ENCODE results near the gene ADRA2B.
"Not testable (repeated sequence)": the region's sequence is repeated elsewhere in the genome, so short reads cannot be mapped to it uniquely, and the experiment has no call there.

Gene ADRA2B

DNA sequence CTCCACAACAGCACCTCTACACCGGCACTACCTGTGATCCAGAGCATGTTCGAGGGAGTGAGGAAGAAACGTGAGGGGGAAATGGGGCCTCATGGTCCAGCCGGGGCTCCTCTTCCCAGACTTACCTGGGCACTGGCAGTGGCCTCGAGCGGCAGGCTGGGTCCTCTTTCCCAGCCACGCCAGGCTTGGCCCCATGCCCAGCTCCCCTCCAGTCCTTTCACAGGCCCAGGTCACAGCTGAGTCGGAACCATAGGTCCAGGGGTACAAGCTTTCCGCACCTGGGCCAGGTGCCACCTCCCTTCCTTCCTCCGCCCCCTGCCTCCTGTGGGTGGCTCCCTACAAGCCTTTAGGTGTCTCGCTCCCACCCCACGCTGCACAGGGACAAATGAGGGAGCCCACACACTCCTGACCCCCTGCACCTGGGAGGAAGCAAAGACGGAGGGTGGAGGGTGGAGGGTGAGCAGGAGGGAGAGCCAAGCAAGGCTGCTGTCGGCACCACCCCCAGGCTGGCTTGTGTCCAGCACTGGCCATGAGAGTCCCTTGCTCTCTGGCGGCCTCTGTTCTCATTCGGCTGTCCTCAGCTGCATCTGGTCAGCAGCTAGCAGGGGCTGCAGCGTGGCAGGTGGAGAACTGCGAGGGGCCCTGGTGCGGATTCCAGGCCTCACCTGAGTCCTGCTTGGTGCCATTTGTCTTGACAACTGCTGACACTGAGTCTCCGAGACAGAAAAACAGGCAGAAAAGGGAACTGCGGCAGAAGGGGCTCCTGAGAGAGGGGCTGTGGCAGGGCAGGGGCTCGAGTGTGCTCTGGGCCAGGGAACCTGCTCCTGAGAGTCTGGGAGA is 26.8 kb downstream of the ADRA2B start:
- no peak for DNase-seq (ENCODE audit: low read depth)

DNA sequence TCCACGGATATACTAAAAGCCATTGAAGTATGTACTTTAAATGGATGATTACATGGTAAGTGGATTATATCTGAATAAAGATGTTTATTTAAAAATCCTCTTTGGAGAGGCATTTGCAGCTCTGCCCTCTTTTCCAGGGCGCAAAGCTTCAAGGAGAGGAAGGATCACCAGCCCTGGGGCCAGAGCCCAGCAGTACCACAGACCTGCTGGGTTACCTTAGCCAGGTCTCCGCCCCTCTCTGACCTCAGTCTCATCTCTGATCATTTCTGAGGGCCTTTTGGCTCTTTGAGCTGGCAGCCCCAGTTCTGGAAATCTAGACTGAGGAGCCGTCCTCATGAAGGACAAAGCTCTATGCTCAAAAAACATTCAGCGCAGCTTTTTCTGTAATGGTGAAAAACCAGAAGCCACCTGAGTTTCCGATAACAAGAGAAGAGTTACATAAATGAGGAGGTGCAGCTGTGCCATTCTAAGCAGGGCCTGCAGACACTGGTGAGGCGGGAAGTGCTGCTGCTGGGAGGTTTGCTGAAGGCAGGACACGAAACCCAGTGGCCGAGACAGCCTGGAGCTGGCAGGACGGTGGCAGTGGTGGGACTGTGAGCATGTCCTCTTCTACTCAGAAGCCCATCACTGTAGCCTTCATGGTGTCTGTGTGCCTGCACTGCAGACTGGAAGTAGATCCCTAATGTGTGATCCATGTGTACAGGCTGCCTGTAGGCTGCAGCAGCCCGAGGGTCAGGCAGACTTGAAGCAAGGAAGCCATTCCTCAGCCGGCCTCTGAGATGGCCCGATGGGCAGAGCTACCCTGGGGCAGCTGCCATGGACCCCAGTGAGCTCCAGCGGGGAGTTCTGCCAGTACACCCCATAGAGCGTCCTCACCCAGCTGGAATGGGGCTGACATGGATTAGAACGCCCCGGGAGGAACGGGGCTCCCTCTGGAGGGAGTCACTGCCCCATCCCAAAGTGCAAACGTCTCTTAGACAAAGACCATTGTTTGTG is 27.7 kb downstream of the ADRA2B start:
- DNase-seq (ENCODE audit: low read depth), result no peak

DNA sequence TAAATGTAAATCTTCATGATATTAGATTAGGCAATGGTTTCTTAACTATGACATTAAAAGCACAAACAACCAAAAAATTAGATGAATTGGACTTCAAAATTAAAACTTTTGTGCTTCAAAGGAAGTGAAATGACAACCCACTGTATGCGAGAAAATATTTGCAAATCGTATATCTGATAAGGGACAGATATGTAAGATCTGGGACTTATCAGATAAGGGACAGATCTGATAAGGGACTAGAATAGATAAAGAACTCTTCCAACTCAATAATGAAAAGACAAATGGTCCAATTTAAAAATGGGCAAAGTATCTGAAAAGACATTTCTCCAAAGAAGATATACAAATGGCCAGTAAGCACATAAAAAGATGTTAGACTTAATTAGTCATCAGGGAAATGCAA is 29.2 kb downstream of the ADRA2B start:
- DNase-seq (ENCODE audit: low read depth), result no peak

DNA sequence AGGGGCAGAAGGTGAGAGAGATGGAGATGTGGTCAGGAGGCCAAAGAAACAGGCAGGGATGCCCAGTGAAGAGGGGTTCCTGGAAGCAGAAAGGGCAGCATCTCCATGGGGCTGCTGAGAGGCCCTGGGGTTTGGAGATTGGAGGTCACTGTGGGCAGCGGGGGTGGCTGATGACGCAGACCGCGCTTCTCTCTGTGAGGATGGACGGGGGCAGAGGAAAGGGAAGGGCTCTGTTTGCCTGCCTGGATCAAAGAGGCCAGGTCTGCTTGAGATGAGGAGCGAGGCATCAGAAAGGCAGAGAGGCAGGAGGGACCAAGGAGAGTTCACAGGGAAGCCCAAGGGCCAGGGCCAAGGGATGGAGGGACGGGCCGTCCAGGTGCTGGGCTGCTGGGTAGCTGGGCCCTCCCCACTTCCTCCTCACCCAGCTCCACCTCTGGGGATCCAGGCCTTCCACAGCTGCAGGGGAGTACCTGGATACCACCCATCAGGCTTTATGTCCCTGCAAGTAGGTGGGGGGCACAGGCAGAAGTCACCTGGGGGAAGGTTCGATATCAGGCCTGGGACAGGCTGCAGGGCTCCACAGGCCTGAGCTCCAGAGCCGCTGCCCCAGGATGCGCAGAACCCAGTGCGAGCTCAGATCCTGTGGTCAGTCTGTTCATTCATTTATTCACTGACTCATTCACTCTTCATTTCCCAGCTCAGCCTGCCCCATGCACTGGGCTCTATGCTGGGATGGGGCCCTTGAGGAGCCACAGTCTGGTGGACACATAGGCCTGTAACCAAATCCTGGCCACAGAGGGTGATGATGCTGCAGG is 30.6 kb downstream of the ADRA2B start:
- no peak for DNase-seq (ENCODE audit: low read depth)

DNA sequence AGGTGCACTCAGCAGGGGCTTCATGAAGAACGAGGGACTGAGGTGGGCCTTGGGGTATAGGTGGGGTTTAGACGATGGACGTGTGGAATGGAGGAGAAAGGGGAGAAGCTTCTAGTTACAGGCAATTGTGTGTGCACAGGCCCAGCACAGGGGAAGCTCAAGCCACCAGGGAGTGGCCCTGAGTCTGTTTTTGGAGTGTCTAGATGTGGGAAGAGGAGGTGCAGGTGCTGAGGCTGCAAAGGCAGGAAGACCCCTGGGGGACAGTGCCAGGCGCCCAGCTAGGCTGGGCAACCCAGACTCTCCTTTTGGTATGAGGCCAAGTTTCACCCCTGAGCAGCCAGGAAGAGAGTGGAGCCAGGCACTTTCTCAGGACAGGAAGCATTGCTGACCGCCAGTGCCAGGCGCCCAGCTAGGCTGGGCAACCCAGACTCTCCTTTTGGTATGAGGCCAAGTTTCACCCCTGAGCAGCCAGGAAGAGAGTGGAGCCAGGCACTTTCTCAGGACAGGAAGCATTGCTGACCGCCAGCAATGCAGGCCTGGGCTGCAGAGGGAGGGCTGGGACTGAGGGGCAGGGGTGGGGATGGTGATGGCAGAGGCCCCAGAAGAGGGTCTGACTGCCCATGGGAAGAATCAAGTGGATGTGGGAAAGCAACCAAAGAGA is 31.4 kb downstream of the ADRA2B start:
- not testable (repeated sequence) for DNase-seq (ENCODE audit: low read depth)

DNA sequence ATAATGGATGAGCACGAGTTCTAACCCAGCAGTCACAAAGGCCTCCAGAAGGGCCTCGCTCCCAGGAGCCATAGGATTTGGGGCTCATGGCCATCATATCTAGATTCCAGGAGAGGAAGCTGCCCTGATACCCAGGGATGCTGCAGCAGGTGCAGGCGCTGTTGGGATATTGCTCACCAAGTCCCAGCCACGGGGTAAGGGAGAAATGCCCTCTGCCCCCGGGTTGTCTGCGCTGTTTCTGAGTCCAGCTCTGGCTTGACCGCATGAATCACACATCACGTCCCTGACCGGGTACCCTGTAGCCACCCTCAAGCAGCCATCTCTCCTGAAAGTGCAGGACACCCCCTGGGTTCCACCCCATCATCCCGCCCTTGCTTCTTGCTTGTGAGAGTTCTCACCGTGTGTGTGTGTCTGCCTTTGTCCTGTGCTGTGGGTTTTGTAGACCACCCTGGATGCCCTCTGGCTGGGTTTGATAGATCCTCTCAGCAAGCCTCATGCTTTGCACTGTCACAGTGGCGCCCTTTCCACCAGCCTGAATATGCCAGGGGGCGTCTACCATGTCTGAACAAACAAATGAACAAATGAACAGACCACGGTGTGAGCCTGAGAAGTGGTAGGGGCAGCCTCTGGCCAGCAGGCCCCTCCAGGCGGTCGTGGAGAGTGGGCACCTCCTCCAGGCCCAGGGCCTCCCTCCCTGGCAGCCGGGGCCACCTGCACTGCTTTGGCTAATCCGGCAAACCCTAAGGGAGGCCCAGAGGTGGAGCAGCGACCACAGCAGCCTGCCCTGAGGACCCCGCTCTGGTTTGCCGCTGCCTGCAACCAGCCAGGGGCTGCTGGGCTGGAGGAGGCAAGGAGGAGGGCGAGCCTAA is 32.1 kb downstream of the ADRA2B start:
- DNase-seq (ENCODE audit: low read depth), result no peak

DNA sequence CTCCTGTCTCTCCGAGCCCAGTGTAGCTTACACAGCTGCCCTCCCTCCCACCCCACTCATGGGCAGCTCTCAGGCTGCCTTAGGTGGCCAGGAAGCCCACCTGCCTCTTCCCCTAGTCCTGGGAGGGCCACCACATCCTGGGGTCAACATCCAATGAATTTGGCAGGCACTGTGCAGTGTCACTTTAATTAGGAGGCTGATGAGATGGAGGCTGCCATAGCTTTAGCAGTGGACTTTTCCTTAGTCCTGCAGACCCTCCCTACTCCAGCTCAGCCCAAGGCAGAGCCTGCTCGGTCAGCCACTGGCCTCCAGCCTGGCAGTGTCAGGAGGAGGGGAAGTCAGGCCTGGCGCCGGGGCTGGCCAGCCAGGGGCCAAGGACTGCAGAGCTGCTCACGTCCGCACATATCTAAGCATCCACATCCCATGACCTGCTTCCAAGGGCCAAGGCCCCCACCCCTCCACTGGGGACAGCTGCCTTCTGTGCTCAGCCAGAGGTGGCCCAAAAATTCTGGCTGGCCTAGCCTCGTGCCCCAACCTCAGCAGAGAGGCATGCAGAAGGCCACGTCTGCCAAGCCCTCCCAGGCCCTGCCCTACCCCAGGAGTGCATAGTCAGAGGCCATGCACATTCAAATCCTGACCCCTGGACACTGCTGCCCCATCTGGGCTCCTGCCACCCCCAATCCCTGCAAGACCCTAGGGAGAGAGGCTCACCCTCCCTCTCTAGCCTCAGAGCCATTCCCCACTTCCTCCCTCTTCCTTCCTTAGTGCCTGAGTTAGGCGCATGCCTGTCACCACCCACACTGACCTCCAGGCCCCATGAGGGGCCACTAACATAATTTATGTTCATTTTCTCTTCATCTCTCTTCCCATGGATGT is 33.1 kb downstream of the ADRA2B start:
- DNase-seq (ENCODE audit: low read depth), result no peak

DNA sequence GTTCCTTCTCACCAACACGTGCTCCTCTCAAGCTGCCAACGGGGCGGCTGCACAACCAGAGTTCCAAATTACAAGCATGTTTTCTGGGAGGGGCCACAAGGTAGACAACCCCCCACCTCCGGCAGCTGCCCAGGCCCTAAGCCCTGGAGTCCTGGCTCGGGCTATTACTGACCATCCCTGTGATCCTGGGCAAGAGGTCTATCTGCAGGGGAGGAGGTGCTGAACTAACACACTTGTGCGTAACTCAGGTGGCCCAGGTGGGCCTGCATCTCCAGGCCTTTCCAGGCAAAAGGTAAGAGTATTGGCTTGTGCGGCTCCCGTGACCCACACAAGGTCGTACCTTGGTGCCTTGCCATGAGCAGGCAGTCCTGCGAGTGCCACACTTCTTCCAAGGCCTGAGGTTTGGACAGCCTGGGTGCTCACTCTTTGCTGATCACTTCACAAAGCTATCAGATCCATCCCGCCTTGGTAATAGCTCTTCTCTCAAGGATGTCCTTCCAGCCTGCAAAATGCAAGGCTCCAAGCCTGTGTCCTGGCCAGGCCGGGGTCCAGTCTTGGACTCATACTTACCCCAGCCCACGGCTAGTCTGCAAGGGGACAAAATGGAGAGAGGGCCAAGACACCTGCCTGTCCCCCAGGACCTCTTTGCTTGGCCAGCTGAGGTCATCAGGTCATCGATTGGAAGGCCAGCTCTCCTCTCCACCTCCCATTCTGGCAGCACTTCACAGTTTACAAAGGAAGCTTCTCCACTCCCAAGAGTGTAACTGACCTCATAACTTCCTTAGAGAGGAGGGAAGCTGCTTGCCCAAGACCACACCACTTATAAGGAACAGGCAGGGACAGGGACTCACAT is 33.9 kb downstream of the ADRA2B start:
- no peak for DNase-seq (ENCODE audit: low read depth)

DNA sequence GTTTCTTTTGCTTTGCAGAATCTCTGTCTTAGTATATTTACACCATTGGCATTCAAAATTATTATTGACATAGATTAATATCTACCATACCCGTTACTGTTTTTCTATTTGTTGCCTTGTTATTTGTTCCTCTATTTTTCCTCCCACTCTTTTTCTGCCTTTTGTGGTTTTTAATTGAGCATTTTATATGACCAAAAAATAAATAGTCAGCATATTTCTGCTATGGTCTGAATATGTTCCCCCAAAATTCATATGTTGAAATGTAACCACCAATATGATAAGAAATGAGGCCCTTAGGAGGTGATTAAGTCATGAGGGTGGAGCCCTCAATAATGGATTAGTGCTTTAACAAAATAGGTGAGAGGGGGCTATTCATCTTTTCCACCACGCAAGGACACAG is 35.3 kb downstream of the ADRA2B start:
- no peak for DNase-seq (ENCODE audit: low read depth)

DNA sequence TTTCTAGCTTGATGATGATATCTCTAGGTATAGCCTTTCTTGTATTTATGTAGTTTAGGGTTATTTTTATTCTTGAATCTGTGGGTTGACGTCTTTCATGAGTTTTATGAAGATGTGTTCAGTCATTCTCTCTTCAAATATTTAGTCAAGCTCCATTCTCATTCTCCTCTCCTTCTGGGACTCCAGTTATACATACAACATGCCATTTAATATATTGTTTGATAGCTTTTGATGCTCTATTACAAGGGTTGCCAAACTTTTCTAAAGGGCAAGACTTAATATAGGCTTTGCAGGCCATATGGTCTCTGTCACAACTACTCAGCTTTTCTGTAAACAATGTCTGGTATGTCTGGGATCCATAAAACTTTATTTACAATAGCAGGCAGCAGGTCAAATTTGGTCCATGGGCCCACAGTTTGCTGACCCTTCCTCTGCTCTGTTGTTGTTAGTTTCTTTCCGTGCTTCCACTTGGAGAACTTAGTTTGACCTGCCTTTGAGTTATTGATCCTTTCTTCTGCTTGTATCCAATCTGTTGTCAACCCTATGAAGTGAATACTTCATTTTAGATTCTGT is 41.1 kb downstream of the ADRA2B start:
- DNase-seq (ENCODE audit: low read depth), result no peak

DNA sequence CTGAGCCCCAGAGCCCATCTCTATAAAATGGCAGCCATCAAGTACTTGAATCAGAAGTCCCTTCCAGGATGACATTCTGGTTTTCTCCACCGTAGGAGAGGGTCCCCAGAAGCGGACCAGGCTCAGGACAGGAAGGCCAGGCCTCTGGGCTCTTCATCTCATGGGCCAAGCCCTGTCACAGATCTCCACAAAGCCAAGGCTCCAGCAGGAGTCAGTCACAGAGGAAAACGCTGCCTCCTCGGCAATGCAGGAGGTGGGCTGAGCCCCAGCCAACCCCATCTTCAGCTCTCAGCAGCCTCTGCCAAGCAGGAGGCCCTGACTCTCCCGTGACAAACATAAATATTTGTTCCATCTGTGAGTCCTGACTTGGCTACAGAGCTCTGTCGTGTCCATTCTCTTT is 42.2 kb downstream of the ADRA2B start:
- DNase-seq (ENCODE audit: low read depth), result no peak

DNA sequence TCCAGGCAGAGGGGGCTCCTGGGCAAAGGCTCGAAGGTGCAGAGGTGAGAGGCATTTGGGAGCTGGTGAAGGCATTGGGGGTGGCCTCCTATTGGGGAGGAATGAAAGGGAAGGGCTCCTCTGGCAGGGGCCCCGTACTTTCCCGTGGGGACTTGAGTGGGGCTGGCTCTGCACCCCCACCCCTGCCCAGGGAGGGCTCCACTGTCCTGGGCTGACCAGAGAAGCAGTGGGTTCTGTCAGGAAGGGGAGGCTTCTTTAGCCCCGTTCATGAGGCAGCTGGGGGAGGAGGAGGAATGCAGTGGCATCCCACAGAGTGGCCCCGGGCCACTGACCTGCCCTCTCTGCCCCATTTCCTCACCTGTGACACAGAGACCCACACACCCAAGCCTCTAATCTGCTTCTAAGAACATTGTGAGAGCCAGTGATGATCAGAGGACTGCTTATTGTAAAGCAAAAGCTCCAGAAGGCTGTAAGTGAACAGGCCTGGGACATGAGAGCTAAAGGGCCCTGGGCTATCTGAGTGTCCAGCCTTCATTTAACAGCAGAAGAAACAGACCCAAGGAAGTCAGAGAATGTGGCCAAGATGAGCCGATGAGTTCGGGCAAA is 43.1 kb downstream of the ADRA2B start:
- no peak for DNase-seq (ENCODE audit: low read depth)

DNA sequence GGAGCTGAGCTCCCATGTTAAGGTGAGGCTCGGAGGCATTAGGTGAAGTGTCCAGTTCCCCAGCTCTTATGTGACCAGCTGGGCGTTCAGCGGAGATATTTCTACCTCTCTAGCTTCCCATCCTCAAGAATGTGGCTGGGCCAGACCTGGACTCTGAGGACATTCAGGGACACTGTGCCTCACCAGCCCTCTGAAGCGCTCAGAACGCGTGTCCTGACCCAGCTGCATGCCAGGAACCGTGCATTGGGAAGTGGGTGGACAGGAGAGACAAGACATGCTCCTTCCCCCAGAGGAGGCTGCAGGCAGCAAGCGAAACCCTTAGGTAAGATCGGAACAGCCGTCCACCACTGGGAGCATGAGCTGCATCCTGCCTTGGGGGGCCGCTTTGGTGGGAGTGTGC is 43.6 kb downstream of the ADRA2B start:
- DNase-seq (ENCODE audit: low read depth), result no peak

DNA sequence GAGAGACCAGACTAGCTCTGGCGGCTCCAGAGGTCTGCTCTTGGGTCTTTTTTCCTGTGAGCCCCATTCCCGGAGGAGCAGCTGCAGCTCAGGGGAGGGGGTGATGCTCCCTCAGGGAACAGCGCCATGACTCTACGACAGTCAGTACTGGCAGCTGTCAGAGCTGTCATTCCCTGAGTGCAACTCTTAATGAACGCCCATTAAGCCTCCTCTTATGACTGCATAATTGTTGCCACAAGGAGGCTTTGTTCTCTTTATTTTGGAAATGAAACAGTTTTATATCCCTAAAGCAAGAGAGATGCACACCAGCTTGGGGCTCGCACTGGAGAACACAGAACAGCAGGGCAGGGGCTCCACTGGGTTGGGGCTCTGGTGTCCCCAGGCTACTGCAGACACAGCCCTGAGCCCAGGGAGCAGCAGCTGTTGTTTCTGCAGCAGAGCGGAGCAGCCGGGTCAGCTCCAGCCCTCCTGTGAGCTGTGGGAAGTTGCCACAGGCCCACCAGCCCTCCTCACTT is 44.3 kb downstream of the ADRA2B start:
- not testable (repeated sequence) for DNase-seq (ENCODE audit: low read depth)

DNA sequence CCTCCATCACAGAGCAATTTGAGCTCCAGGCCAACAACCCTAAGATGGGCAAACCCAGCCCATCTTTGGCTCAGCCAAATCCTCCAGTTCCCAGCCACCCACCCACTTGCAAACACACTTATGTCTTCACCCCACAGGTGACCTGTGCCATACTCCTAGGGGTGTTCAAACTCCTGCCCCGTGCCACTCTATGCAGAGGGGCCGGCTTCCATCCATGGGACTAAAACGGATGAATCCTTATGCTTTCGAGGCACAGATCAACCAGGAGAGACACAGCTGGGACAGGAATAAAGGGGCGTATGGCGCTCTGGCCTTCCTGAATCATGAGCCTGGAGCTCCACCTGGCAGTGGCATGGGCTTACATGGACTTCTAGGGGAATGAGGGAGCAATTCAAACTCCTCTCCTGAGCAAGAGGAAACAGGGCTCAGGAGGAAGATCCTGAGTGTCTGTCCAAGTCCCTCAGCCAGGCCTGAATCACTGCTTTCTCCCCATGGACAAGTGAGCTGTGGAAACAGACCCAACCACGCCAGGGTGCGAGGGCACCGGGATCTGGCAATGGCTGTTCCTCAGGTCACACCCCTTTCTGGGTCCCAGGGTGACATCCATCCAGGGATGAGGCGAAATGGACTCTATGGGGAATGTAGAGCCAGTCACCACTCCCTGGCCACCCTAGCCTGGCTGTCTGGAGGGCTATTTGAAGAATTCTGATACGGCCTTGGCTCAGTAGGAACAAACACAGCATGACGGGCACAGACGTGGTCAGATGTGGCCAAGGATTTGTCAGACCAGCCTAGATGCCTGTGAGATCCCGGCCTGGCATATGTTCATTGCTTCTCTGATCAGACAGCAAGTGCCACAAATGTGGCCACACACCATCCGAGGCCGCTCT is 45.0 kb downstream of the ADRA2B start:
- DNase-seq (ENCODE audit: low read depth), result not testable (repeated sequence)

DNA sequence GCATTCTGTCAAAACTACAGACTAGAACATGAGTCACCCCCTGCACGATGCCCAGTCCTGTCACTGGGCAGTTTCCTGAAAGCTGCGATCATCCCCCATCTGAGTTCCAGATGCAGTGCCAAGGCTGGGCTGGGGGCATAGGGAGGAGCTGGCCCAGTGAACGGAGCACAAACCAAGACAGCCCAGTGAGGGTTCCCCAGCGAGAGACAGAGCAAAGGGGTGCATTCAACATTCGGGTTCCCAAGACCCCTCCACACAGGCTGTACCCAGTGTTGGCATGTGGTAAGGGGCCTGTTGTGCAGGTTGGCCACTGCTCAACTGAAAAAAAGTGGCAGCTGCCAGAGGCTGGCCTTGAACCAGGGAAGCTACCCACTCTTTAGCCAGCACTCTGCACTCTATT is 46.0 kb downstream of the ADRA2B start:
- DNase-seq (ENCODE audit: low read depth), result not testable (repeated sequence)

Measured in stimulated activated CD8-positive, alpha-beta memory T cell treated with anti-CD3 and anti-CD28 coated beads, Interleukin-15, amount 100 ng/mL, for 1 hour (primary cell).